Middle frontal gyrus (tissue), 1 donor: ENCODE data around the gene DNAH3.

ENCODE experiments used
- DNase-seq: peaks from one replicate; pipeline ENCODE4 v3.0.0-alpha.2; 2015; ENCODE audit warnings: low spot score; ENCODE audit errors: extremely low spot score

The DNAH3 gene

GRCh38 chr16:20911361-20911760 is 239.3 kb downstream of the DNAH3 start:
- DNase-seq: no peak

GRCh38 chr16:20910781-20911321 is 239.8 kb downstream of the DNAH3 start:
- DNase-seq: no peak

GRCh38 chr16:20906341-20907255 is 244.0 kb downstream of the DNAH3 start:
- DNase-seq: no peak

- DNase-seq: no peak
These were observed 245.1 kb downstream of the DNAH3 start for GRCh38 chr16:20905576-20905975.

GRCh38 chr16:20904507-20905081 is 246.1 kb downstream of the DNAH3 start:
- DNase-seq: no peak

- DNase-seq: no peak
These were observed 246.6 kb downstream of the DNAH3 start for GRCh38 chr16:20903899-20904506.

- DNase-seq: no peak
These were observed 247.3 kb downstream of the DNAH3 start for GRCh38 chr16:20903116-20903898.

GRCh38 chr16:20902426-20902825 is 248.2 kb downstream of the DNAH3 start:
- no peak for DNase-seq

- no peak for DNase-seq
These were observed 249.1 kb downstream of the DNAH3 start for GRCh38 chr16:20901436-20902112.

- no peak for DNase-seq
These were observed 249.6 kb downstream of the DNAH3 start for GRCh38 chr16:20901068-20901435.

GRCh38 chr16:20900299-20901067 is 250.2 kb downstream of the DNAH3 start, which contains the start of the genes DCUN1D3 and LYRM1:
Gene DCUN1D3 (minus strand): TSS chr16:20900358. CDS start chr16:20862538, 37,820 bp downstream.
Gene LYRM1 (plus strand): TSS chr16:20900771. CDS start chr16:20915556, 14,785 bp downstream.
- DNase-seq: peak; percentile 92

GRCh38 chr16:20899477-20900298 is 251.0 kb downstream of the DNAH3 start:
- no peak for DNase-seq

GRCh38 chr16:20899071-20899470 is 251.6 kb downstream of the DNAH3 start:
- no peak for DNase-seq

- no peak for DNase-seq
These were observed 252.7 kb downstream of the DNAH3 start for GRCh38 chr16:20897922-20898321.

GRCh38 chr16:20897253-20897897 is 253.3 kb downstream of the DNAH3 start:
- no peak for DNase-seq

- no peak for DNase-seq
These were observed 256.3 kb downstream of the DNAH3 start for GRCh38 chr16:20894388-20894787.

GRCh38 chr16:20889625-20890275 is 260.9 kb downstream of the DNAH3 start:
- no peak for DNase-seq

GRCh38 chr16:20887207-20887606 is 263.4 kb downstream of the DNAH3 start:
- no peak for DNase-seq
